GM21529 (cell line): Measurements from ENCODE around the gene PHACTR3.

ENCODE experiments used
- ATAC-seq: cut with Tn5 transposase; IDR thresholded peaks from one replicate; pipeline ENCODE4 v1.9.1; 2021; ENCODE audit not compliant: unreplicated experiment

PHACTR3 gene

GRCh38 chr20:59724457-59725366 lies 120.4 kb downstream of the PHACTR3 start:
- no peak for ATAC-seq

DNA sequence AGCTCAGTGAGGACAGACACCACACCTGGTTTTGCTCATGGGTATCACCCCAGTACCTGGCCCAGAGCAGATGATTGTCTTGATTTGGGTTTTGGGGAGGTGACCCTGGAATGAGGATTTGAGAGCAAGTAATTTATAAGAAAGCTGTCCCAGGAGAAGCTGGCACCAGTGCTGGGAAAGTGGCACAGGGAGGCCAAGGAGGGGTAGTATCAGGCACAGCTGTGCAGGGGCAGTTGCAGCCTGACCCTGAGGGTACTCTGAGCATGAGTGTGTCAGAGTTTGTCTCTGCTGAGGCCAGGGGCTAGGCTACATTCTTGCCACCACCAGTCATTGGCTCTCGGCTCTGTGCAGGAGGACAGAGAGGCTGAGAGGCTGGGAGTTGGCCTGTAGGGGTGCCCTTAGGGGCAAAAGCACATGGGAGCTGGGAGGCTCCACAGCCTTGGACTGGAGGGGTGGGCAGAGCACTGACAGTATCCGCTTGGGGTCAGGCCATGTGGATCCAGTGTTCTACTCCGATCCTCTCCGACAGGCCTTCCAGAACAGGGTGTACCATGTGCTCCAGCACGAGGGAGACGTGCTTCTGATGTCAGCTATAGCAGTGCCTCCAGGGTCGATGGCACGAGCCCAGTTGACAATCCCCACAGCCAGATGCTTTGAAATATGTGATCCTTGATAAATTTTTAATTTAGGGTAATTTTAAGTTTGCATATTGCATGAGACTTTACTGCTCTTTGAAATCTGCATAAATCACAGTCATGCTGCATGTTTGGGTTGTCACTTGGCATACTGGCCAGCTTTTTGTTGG lies 121.3 kb downstream of the PHACTR3 start:
- no peak for ATAC-seq

DNA sequence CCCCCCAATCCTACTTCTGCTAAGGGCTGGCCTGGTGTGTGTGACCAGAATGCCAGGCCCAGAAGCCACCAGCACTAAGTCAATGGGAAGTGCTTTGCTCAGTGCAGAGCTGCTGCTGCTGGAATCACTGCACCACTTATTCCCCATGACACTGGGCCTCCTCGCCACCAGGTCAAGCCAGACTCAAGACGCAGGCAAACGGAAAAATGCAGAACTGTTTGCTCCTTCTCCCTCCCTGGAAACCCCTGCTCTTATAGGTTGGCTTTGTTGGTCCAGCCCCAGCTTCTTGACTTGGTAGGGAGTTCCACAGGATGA lies 121.9 kb downstream of the PHACTR3 start:
- no peak for ATAC-seq

- ATAC-seq = no peak
These were observed 124.5 kb downstream of the PHACTR3 start for GRCh38 chr20:59728722-59729430.

- no peak for ATAC-seq
These were observed 125.2 kb downstream of the PHACTR3 start for GRCh38 chr20:59729506-59729905.

DNA sequence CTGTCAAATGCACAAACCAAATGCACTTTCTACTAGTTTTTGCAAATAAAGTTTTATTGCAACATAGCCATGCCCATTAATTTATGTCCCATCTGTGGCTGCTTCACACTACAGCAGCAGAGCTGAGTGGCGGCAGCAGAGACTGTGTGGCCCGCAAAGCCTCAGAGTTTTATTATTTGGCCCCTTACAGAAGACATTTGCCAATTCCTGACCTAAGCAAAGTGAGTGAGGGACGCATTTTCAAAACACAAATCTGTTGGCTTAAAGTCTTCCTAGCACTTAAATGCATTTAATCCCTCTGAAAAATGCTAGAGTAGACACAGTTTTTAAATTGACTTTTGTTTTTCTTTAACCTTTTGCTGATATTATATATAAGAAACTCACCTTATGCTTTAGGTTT lies 126.4 kb downstream of the PHACTR3 start:
- ATAC-seq = no peak

DNA sequence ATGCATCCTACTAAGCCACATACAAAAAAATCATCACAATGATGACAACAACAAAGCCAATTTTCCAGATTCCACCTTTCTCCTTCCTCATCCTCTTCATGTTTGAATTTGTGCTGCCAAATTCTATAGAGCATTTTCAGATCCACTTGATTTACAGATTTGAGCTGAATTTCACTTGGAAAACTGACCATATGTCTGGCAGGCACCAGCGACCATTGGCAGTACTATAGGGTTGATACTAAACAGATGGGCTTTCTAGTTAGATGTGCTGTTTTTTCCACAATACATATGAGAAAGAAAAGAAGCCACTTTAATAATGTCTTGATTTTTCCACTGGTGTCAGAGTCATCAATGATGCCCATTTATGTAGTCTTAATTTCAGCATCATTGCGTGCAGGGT lies 127.0 kb downstream of the PHACTR3 start:
- ATAC-seq = no peak

DNA sequence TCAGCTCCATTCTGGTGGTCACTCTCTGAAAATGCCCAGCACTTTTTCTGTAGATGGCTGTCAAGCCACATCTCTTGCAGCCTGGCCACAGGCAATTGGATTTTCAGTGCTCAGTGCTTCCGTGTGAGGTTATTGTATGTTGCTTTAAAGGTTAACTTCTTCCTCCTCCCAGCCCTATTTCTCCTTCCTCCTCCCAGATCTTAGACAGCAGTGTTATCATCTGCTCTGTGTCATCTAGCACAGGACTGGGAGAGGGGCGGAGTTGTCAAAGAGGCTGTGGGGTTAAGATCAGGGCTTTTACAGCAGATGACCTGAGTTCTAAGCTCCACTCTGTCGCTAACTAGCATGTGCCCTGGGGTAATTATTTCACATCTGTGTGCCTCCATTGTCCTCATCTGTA lies 129.0 kb downstream of the PHACTR3 start:
- ATAC-seq = no peak

- ATAC-seq = no peak
These were observed 131.1 kb downstream of the PHACTR3 start for GRCh38 chr20:59735486-59735885.

GRCh38 chr20:59735917-59736316 lies 131.6 kb downstream of the PHACTR3 start:
- no peak for ATAC-seq

DNA sequence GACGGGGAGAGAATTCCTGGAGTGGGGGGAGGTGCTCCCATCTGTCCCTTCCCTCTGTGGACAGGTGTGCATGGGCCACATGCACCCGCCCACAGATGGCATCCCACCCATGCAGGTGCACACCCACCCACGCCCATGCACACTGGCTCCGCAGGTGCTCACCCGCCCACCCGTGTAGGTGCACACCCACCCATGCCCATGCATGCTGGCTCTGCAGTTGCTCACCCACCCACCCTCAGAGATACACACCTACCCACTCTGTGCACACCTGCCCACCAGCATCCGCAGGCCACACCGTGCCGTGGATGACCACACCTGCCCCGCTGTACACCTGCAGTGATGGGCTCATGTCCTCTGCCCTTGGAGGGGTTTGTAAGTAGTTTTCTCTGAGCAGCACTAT lies 132.0 kb downstream of the PHACTR3 start:
- ATAC-seq = no peak

DNA sequence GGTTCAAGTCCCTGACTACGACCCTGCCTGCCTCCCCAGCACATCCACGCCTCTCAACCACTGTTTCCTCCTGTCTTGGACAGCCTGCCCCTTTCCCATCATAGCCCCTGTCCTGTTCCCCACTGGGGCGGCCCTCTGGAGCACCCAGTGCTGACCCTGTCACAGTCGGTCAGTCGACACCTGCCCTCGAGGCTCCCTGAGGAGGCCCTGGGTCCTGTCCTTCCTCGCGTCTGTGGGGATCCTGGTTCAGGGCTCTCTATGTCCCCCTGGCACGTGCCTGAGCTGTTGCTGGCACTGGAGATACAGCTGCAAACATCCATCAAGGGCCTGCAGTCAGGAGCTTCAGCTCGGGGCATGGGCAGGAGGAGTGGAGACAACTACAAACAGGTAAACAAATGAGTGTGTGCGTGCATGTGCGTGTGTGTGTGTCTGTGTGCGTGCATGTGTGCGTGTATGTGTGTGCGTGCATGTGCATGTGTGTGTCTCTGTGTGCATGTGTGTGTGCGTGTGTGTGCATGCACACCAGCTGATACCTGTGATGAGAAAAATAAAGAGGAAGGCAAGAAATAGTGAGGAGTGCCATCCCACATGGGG lies 132.8 kb downstream of the PHACTR3 start:
- ATAC-seq = no peak

GRCh38 chr20:59737816-59738215 lies 133.5 kb downstream of the PHACTR3 start:
- no peak for ATAC-seq

- ATAC-seq = no peak
These were observed 134.5 kb downstream of the PHACTR3 start for GRCh38 chr20:59738851-59739250.

GRCh38 chr20:59740621-59741020 lies 136.3 kb downstream of the PHACTR3 start:
- ATAC-seq = no peak

DNA sequence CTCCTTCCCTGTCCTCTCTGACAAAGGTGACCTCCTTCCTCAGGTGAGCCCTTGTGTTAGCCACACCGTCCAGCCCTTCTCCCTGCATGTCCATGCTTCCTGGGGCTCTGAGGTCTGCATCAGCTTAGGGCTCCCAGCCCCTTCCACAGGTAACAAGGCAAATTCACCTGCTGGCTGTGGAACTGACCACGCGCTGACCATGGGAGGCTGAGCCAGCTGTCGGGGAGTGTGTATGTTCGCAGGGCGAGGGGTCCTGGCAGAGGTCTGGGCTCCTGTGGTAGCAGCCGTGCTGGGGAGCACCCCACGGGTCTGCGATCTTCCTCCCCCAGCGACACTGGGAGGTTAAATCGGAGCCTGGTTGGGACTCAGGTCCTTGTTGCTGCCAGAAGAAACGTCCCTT lies 136.7 kb downstream of the PHACTR3 start:
- ATAC-seq = no peak

DNA sequence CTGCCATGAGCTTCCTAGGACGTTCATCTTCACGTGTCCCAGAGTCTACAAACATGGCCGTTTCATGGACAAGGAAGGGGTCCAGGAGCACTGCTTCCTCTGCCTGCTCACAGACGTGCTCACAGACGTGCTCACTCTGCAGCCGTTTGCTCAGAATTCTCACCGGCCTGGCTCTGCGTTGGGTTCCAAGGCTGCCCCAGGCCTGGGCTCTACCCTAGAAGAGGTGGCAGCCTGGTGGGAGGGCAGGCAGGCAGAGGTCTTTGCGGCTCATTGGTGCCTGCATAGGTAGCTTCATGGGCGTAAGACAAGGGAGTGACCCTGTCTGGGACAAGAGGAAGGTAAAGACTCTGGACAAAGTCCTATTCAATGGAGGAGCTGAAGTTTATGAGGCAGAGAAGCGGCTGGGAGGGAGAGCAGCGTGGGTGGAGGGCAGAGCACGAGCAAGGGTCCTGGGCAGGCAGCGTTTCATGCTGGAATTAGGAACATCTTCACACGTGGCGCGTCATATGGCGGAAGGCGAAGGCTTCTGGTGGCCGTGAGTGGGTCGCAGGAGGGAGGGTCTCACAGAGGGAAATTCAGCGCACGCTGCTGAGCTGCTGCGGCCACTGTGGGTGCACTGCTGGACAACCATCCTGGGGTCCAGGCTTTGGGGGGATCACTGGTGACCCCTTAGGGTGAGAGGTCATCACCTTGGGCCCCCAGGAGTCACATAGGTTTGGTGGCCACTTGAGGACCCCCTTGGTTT lies 138.2 kb downstream of the PHACTR3 start:
- no peak for ATAC-seq

- ATAC-seq = no peak
These were observed 139.0 kb downstream of the PHACTR3 start for GRCh38 chr20:59743308-59743707.

DNA sequence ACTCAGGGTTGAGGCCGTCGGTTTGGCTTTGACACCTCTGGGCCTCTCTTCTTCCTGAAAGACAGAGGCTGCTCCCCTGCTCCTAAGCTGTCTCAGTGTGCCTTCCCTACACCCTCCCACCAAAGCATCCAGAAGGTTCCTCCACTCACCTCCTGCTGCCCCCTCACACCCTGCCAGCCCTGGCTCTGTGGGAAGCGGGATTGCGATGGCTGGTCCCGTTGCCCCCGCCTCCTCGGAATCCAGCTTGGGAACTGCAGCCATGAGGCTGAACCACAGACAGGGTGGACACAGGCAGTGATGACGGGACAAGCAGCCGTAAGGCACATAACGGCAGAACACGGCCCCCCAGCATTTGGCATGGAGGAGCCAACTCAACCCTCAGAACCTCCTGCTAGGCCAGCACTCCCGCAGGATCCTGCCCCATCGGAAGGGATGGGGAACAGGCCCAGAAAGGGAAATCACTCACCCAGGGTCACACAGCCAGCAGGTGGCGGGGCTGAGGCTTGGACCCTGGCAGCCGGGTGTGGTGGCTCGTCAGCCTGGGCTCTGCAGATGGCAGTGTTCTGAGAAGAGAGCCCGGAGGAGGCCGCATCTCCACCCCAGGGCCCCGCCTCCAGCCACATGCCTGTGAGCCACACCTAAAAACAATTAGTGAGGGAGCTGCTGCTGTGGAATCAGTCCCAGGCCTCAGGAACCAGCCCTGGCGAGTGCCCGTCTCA lies 139.6 kb downstream of the PHACTR3 start:
- no peak for ATAC-seq

- no peak for ATAC-seq
These were observed 140.4 kb downstream of the PHACTR3 start for GRCh38 chr20:59744756-59745155.
